ENCODE measurements around the gene WASF1.
A peak's percentile ranks its signal among the peaks of the same experiment; 100 is the strongest.

The WASF1 gene

DNA sequence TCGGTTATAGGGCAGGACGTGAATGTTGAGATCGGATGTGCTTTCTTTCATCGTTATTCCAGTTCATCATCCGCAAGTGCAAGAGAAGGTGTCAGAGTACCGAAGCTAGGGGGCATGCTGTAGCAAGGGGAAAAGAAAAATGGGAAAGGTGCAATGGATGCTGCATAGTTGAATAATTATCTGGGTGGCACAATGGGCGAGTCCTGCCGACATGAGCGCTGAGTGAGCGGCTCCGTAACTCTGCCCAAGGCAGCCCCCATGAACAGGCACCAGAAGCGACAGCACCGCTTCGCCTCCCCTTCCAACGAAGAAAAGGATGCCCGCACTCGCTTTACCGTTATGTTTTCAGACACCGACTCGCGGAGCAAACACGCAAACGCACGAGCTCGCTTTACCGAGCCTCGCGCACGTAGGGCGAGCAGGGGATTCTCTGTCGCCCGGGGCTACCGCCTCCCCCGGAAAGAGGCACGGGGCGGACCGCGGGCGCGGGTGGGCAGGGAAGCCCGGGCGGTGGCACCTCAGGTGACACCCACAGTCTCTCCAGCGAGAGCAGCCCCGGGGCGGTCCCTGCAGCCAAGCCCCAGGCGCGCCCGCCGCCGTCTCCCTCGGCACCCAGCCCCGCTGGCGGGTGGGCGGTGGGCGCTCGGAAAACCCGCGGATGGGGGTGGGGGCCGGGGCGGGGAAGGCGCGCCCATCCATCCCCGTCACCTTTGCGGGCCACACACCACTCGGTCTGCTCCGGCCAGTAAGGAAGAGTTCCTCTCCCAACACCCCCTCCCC, 654 bp downstream of the WASF1 start:
- peak overlapping the region; percentile 88 for H3K4me3 ChIP-seq (ENCODE audit: low read length)
- no peaks in the 10 kb centered on the region for H3K27me3 ChIP-seq (ENCODE audit: control insufficient read depth, insufficient read depth, low read length)
- no peak overlapping the region for H3K27ac ChIP-seq (ENCODE audit: low read length)
- no peak for DNase-seq (ENCODE audit: low read depth, low spot score)
- no peaks in the 10 kb centered on the region for H3K36me3 ChIP-seq (ENCODE audit: control insufficient read depth, insufficient read depth, low read length)
- no peaks in the 10 kb centered on the region for H3K9me3 ChIP-seq (ENCODE audit: control insufficient read depth, insufficient read depth, low read length)
- no peaks in the 10 kb centered on the region; the same call in 1 of the 2 replicates for H3K4me1 ChIP-seq (ENCODE audit: control insufficient read depth, insufficient read depth, low read length)
- WGBS (ENCODE audit: insufficient coverage, insufficient read length), result no CpG with 5 or more reads among the region's 66 CpGs

DNA sequence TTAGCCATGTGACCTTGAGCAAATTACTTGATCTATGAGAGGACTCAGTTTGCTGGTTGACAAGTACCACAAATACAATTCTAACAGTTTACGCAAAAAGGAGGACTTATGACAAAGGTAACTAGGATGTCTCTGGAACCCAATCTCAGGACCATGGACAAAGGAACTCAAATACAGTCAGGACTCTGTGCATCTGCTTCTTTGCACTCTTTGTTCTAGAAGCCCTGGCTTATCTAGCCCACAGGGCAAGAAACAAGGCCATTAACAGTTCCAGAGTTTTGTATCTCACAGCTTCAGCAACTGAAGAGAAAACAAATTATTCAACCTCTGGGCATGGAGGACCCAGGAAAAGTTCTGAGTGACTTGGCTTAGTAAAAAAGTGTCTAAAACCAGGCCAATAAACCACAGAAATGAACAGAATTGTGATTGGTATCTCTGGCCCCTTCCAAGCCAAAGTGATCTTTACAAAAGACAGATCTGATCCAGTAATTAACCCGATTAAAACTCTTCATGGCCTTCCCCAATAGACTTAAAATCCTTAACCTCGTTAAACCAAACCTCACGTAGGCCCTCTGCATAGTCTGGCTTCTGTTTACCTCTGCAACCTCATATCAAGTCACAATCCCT, 5.9 kb downstream of the WASF1 start:
- Histone ChIP-seq H3K36me3 (ENCODE audit: control insufficient read depth, insufficient read depth, low read length) (no peaks in the 10 kb centered on the region), H3K4me1 (ENCODE audit: control insufficient read depth, insufficient read depth, low read length) (peaks cover 3% of the 10 kb centered on the region; the same call in 1 of the 2 replicates), H3K4me3 (ENCODE audit: low read length) (no peak overlapping the region), H3K27me3 (ENCODE audit: control insufficient read depth, insufficient read depth, low read length) (no peaks in the 10 kb centered on the region), H3K9me3 (ENCODE audit: control insufficient read depth, insufficient read depth, low read length) (no peaks in the 10 kb centered on the region), H3K27ac (ENCODE audit: low read length) (no peak overlapping the region)
- 100% methylated on average over 2 of the region's 4 CpGs for WGBS (ENCODE audit: insufficient coverage, insufficient read length)
- DNase-seq (ENCODE audit: low read depth, low spot score), result no peak

DNA sequence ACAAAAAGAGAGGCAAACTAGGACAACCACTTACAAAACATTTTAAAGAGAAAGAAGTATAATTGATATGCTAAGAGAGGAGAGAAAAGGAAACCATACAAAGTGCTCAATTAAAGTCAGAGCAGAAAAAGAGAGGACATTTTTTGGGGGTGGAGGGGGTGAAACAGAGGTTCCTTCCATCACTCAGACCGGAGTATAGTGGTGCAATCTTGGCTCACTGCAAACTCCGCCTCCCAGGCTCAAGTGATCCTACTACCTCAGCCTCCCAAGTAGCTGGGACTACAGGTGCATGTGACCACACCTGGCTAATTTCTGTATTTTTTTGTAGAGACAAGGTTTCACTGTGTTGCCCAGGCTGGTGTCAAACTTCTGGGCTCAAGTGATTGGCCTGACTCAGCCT, 9.4 kb downstream of the WASF1 start:
- Histone ChIP-seq H3K36me3 (ENCODE audit: control insufficient read depth, insufficient read depth, low read length) (no peaks in the 10 kb centered on the region), H3K4me1 (ENCODE audit: control insufficient read depth, insufficient read depth, low read length) (peaks cover 3% of the 10 kb centered on the region; the same call in 1 of the 2 replicates), H3K4me3 (ENCODE audit: low read length) (no peak overlapping the region), H3K27ac (ENCODE audit: low read length) (no peak overlapping the region), H3K9me3 (ENCODE audit: control insufficient read depth, insufficient read depth, low read length) (no peaks in the 10 kb centered on the region), H3K27me3 (ENCODE audit: control insufficient read depth, insufficient read depth, low read length) (no peaks in the 10 kb centered on the region)
- WGBS (ENCODE audit: insufficient coverage, insufficient read length), result no CpG with 5 or more reads among the region's 2 CpGs
- no peak for DNase-seq (ENCODE audit: low read depth, low spot score)

DNA sequence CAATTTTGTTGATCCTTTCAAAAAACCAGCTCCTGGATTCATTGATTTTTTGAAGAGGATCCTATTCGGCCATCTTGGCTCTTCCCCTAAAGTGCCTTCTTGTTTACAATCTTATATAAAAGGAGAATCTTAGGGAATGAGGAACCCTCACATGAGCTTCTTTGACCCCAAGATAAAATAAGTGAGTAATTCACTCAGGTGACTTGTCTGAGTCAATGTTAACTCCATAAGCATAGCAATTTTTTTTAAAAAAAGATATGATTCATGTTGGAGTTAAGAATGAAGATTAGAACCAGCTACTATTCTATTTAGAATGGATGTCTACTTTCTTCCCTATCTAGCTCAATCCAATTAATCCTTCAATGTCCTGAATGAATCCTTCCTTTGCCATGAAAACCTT, 21.0 kb downstream of the WASF1 start:
- WGBS (ENCODE audit: insufficient coverage, insufficient read length), result no CpG with 5 or more reads among the region's 1 CpG
- Histone ChIP-seq H3K27ac (ENCODE audit: low read length) (no peak overlapping the region), H3K4me1 (ENCODE audit: control insufficient read depth, insufficient read depth, low read length) (no peaks in the 10 kb centered on the region), H3K27me3 (ENCODE audit: control insufficient read depth, insufficient read depth, low read length) (no peaks in the 10 kb centered on the region), H3K36me3 (ENCODE audit: control insufficient read depth, insufficient read depth, low read length) (no peaks in the 10 kb centered on the region), H3K9me3 (ENCODE audit: control insufficient read depth, insufficient read depth, low read length) (no peaks in the 10 kb centered on the region), H3K4me3 (ENCODE audit: low read length) (no peak overlapping the region)
- DNase-seq (ENCODE audit: low read depth, low spot score), result no peak

DNA sequence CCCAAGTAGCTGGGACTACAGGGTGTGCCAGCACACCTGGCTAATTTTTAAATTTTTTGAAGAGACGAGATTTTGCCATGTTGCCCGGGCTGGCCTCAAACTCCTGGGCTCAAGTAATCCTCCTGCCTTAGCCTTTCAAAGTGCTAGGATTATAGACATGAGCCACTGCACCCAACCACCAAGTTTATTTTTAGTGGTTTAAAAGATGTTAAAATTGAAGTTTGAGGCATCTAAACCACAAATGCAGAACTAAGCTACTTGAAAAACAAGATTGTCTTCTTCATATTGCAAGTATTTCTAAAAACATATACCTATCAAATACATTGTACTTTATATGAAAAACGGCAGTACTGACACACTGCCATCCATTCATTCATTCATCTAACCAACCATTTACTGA, 31.6 kb downstream of the WASF1 start:
- H3K36me3 ChIP-seq (ENCODE audit: control insufficient read depth, insufficient read depth, low read length), result no peaks in the 10 kb centered on the region
- DNase-seq (ENCODE audit: low read depth, low spot score), result no peak
- no peak overlapping the region for H3K27ac ChIP-seq (ENCODE audit: low read length)
- no peaks in the 10 kb centered on the region for H3K4me1 ChIP-seq (ENCODE audit: control insufficient read depth, insufficient read depth, low read length)
- WGBS (ENCODE audit: insufficient coverage, insufficient read length), result no CpG with 5 or more reads among the region's 3 CpGs
- no peaks in the 10 kb centered on the region for H3K9me3 ChIP-seq (ENCODE audit: control insufficient read depth, insufficient read depth, low read length)
- H3K4me3 ChIP-seq (ENCODE audit: low read length), result no peak overlapping the region
- no peaks in the 10 kb centered on the region for H3K27me3 ChIP-seq (ENCODE audit: control insufficient read depth, insufficient read depth, low read length)

DNA sequence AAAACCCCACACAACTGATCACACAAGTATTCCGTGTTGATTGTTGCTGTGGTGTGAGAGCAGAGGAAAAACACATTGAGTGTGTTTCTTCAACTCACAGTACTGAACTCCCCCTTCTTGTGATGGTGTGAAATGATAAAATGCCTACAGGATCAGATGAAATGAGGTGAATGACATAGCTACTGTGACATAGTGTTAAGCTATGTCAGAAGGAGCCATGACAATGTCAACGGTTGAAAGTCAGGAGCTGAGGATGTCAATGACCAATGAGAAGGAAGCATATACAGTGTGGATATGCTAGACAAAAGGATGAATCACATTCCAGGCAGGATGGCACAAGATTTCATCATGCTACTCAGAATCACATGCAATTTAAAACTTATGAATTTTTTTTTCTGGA, 38.8 kb downstream of the WASF1 start:
- no peaks in the 10 kb centered on the region for H3K4me1 ChIP-seq (ENCODE audit: control insufficient read depth, insufficient read depth, low read length)
- DNase-seq (ENCODE audit: low read depth, low spot score), result no peak
- peaks cover 6% of the 10 kb centered on the region; the same call in 1 of the 2 replicates for H3K9me3 ChIP-seq (ENCODE audit: control insufficient read depth, insufficient read depth, low read length)
- H3K36me3 ChIP-seq (ENCODE audit: control insufficient read depth, insufficient read depth, low read length), result peaks cover 10% of the 10 kb centered on the region; the same call in 1 of the 2 replicates
- H3K27ac ChIP-seq (ENCODE audit: low read length), result no peak overlapping the region
- H3K27me3 ChIP-seq (ENCODE audit: control insufficient read depth, insufficient read depth, low read length), result no peaks in the 10 kb centered on the region
- no peak overlapping the region for H3K4me3 ChIP-seq (ENCODE audit: low read length)
- WGBS (ENCODE audit: insufficient coverage, insufficient read length), result no CpG with 5 or more reads among the region's 2 CpGs

DNA sequence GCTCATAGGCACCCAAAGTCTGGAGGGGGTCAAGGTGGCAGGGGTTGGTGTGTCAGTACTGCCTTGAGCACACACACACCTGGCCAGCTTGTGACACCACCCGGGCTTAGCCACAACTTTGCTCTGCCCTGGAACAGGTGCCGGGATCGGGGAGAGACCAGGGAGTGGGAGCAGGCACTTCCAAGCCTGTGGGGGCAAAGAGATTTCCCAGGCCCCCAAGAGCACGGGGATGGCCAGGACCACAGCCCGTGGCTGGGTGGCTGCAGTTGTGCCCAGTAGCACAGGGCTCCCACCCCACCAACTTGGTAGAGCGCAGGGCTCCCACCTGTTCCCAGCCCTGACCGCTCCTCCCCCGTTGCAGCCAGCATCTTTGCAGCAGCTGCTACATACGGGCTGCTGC, 40.4 kb downstream of the WASF1 start:
- no peaks in the 10 kb centered on the region for H3K4me1 ChIP-seq (ENCODE audit: control insufficient read depth, insufficient read depth, low read length)
- no peak overlapping the region for H3K27ac ChIP-seq (ENCODE audit: low read length)
- H3K4me3 ChIP-seq (ENCODE audit: low read length), result no peak overlapping the region
- no peaks in the 10 kb centered on the region for H3K27me3 ChIP-seq (ENCODE audit: control insufficient read depth, insufficient read depth, low read length)
- DNase-seq (ENCODE audit: low read depth, low spot score), result no peak
- no CpG with 5 or more reads among the region's 9 CpGs for WGBS (ENCODE audit: insufficient coverage, insufficient read length)
- peaks cover 10% of the 10 kb centered on the region; the same call in 1 of the 2 replicates for H3K36me3 ChIP-seq (ENCODE audit: control insufficient read depth, insufficient read depth, low read length)
- peaks cover 6% of the 10 kb centered on the region; the same call in 1 of the 2 replicates for H3K9me3 ChIP-seq (ENCODE audit: control insufficient read depth, insufficient read depth, low read length)

DNA sequence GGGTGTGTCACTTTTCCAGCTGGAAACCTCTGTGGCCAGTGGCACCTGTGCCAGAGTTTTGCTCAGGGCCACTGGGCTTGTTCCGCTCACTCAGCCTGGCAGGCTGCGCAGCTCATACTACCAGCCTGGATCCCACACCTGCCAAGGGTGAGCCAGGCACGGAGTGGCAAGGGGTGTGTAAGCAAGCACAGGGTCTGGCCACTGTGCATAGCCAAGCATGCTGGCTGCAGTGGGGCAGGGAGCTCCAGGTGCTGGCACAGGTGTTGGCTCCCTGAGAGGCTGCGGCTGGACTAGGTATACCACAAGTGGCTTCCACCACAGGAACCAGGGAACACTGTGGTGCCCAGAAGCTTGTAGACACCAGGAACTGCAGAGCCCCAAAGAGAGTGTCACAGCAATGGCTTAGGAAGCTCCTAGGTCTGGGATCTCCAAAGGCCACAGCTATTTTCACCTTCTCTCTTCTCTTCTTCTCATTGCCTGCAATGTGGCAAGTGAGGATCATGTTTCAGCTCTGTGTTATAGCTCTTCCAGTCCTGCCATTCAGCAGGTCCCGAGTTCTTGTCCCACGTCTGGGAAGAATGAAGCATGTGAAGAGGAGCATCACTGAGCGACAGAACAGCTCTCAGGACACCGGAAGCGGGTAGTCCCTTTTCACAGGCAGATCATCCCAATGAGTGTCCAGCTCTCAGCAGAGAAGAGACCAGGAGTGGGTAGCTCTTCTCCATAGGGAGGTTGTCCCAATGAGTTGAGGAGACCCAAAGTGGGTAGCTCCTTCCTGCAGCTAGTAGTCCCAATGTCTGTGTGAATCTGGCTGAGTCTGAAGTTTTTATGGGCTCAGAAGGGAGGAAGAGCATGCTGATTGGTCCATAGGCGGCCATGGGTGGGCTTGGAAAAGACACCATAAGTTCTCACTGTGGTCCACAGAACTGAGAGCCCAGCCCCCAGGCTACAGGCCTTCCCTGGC, 41.3 kb downstream of the WASF1 start:
- no peak for DNase-seq (ENCODE audit: low read depth, low spot score)
- Histone ChIP-seq H3K27ac (ENCODE audit: low read length) (no peak overlapping the region), H3K9me3 (ENCODE audit: control insufficient read depth, insufficient read depth, low read length) (peaks cover 6% of the 10 kb centered on the region; the same call in 1 of the 2 replicates), H3K36me3 (ENCODE audit: control insufficient read depth, insufficient read depth, low read length) (peaks cover 10% of the 10 kb centered on the region; the same call in 1 of the 2 replicates), H3K4me1 (ENCODE audit: control insufficient read depth, insufficient read depth, low read length) (no peaks in the 10 kb centered on the region), H3K27me3 (ENCODE audit: control insufficient read depth, insufficient read depth, low read length) (no peaks in the 10 kb centered on the region), H3K4me3 (ENCODE audit: low read length) (no peak overlapping the region)
- WGBS (ENCODE audit: insufficient coverage, insufficient read length), result no CpG with 5 or more reads among the region's 10 CpGs

DNA sequence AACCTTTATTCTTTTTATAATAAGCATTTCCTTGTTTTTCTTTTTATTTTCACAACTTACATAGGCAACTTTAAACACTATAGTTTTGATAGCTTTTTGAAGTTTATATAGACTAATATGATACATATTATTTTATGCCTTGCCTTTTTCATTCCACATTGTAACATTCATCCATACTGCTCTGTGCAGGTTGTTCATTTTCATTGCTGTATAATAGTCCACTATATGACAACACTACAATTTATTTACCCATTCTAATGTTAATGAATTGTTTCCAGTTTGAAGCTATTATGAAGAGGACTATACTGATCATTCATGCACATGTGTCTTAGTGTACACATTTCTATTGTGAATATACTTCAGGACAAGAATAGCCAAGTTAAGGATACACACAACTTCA, 49.1 kb downstream of the WASF1 start:
- no peaks in the 10 kb centered on the region for H3K36me3 ChIP-seq (ENCODE audit: control insufficient read depth, insufficient read depth, low read length)
- no peak overlapping the region for H3K27ac ChIP-seq (ENCODE audit: low read length)
- no peak for DNase-seq (ENCODE audit: low read depth, low spot score)
- H3K4me3 ChIP-seq (ENCODE audit: low read length), result no peak overlapping the region
- no peaks in the 10 kb centered on the region; the same call in 1 of the 2 replicates for H3K4me1 ChIP-seq (ENCODE audit: control insufficient read depth, insufficient read depth, low read length)
- no peaks in the 10 kb centered on the region for H3K9me3 ChIP-seq (ENCODE audit: control insufficient read depth, insufficient read depth, low read length)
- H3K27me3 ChIP-seq (ENCODE audit: control insufficient read depth, insufficient read depth, low read length), result no peaks in the 10 kb centered on the region

DNA sequence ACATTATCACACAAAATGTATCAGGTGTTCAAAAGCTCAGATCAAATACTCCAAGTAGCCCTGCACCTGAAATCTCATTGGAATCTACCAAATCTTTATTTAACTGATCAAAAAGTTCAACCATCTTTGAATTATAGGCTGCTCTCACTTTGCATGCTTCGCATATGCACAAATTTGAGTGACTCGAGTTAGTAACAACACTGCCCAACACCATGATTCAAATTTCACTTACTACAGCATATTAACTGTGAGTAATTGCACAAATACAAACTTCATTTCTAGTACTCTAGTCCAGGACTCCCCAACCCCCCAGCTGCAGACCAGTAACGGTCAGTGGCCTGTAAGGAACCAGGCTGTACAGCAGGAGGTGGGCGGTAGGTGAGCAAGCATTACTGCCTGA, 51.1 kb downstream of the WASF1 start:
- H3K4me3 ChIP-seq (ENCODE audit: low read length), result no peak overlapping the region
- H3K27ac ChIP-seq (ENCODE audit: low read length), result no peak overlapping the region
- no CpG with 5 or more reads among the region's 4 CpGs for WGBS (ENCODE audit: insufficient coverage, insufficient read length)
- DNase-seq (ENCODE audit: low read depth, low spot score), result no peak
- no peaks in the 10 kb centered on the region for H3K27me3 ChIP-seq (ENCODE audit: control insufficient read depth, insufficient read depth, low read length)
- no peaks in the 10 kb centered on the region for H3K9me3 ChIP-seq (ENCODE audit: control insufficient read depth, insufficient read depth, low read length)
- no peaks in the 10 kb centered on the region for H3K36me3 ChIP-seq (ENCODE audit: control insufficient read depth, insufficient read depth, low read length)
- H3K4me1 ChIP-seq (ENCODE audit: control insufficient read depth, insufficient read depth, low read length), result no peaks in the 10 kb centered on the region; the same call in 1 of the 2 replicates
